Progenitor cell of endocrine pancreas (in vitro differentiated cells): Measurements from ENCODE around the gene ATP8A2. TPM values are rescaled to one million over a fixed set of nuclear protein-coding genes. Genes with fewer than 3 reads are reported as not detected.

Experiments
- DNase-seq: peaks from one replicate; pipeline ENCODE4 v3.0.0; 2021; ENCODE audit warnings: low spot score; ENCODE audit not compliant: unreplicated experiment
- H3K27ac Mint-ChIP-seq: 2 replicates; pipeline ENCODE4 v1.8.0; 2021; ENCODE audit warnings: mild to moderate bottlenecking, moderate library complexity, mixed read lengths
- H3K27me3 Mint-ChIP-seq: 2 replicates; pipeline ENCODE4 v1.8.0; 2021; ENCODE audit warnings: mixed read lengths
- H3K36me3 Mint-ChIP-seq: 2 replicates; pipeline ENCODE4 v1.8.0; 2022; ENCODE audit warnings: mixed read lengths; ENCODE audit not compliant: insufficient read depth
- H3K4me1 Mint-ChIP-seq: 2 replicates; pipeline ENCODE4 v1.8.0; 2021; ENCODE audit warnings: low read depth, mixed read lengths
- H3K4me3 Mint-ChIP-seq: 2 replicates; pipeline ENCODE4 v1.8.0; 2021; ENCODE audit warnings: low read depth, mild to moderate bottlenecking, moderate library complexity, mixed read lengths
- H3K9me3 Mint-ChIP-seq: 2 replicates; pipeline ENCODE4 v1.8.0; 2021; ENCODE audit warnings: low read depth, mixed read lengths
- total RNA-seq: library from RNA; stranded (reverse); gene quantifications from 2 replicates; pipeline ENCODE4 v1.2.1, GENCODE V29; 2021
- TF ChIP-seq, protein P1 (sequence below): fragments of 200-600 bp; sonication (generic); IDR thresholded peaks from one replicate; pipeline ENCODE4 v1.5.0; 2021; ENCODE audit warnings: antibody characterized with exemption, mild to moderate bottlenecking; ENCODE audit not compliant: unreplicated experiment

ATP8A2 gene
- total RNA-seq, 1 donor from 2014 or later, result 0.38 TPM

DNA sequence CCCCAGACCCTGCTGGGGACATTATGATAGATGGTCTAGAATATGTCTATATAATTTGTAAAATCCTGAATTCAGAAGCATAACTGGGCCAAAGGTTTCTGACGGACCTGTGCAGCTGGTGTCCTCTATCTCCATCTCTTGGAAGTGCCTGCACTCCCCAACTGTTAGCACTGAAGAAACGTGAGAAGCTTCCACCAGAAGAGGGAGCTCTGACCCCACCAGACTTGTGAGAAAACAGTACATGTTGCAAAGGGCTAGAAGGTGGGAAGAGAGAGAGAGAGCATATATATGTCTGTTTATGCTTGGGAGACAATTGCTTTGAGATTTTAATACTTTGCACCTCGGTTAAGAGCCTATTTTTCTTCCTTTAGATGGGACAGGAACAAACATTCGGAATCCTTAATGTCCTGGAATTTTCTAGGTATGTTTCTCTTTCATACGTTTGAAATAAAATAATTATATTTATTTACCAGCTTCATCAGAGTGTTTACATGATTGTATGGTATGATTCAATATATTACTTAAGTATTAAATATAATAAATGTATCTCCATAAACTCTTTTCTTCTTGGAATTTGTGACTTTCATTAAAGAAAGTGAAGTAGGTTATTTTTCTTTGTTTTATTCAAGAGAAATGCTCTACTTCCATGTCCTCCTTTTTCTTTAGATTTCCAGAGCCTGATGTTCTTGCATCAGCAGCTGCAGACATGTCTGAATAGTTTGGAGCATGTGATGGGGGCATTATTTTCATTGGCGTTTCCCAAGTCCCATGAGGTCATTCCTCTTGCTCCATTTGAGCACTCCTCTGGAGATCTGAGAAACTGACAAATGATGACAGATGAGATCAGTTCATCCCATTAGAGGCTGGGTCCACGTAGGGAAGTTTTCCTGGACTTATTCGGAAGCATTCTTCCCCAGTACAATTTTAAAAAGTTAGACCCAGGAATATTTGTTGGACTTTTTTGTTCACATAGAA, 202.9 kb downstream of the ATP8A2 start:
- no peaks in the 10 kb centered on the region for H3K36me3 Mint-ChIP-seq
- no peak overlapping the region for H3K27ac Mint-ChIP-seq
- no peak overlapping the region for H3K4me3 Mint-ChIP-seq
- H3K27me3 Mint-ChIP-seq, result peaks cover 23% of the 10 kb centered on the region
- no peaks in the 10 kb centered on the region for H3K9me3 Mint-ChIP-seq
- H3K4me1 Mint-ChIP-seq, result peaks cover 2% of the 10 kb centered on the region
- TF ChIP-seq, protein P1, sequence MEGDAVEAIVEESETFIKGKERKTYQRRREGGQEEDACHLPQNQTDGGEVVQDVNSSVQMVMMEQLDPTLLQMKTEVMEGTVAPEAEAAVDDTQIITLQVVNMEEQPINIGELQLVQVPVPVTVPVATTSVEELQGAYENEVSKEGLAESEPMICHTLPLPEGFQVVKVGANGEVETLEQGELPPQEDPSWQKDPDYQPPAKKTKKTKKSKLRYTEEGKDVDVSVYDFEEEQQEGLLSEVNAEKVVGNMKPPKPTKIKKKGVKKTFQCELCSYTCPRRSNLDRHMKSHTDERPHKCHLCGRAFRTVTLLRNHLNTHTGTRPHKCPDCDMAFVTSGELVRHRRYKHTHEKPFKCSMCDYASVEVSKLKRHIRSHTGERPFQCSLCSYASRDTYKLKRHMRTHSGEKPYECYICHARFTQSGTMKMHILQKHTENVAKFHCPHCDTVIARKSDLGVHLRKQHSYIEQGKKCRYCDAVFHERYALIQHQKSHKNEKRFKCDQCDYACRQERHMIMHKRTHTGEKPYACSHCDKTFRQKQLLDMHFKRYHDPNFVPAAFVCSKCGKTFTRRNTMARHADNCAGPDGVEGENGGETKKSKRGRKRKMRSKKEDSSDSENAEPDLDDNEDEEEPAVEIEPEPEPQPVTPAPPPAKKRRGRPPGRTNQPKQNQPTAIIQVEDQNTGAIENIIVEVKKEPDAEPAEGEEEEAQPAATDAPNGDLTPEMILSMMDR, result peak; percentile 91
- DNase-seq, result peak; percentile 82

DNA sequence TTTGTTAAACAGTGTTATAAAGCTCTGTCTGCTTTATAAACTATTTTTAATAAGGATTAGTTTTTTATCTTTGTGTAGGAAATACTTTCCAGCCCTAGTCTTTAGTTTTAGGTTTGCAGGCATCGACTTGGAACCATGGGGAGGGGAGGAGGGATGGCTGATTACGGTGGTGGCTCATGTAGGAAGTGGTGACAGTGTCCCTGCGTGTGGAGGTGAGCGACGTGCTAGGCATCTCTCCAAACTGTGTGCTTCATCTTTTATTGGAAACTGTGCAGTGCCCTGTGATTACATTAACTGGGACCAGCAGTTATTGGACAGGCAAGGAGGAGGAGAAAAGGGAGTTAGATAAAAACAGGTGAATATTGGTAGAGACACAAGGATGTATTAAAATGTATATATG, 203.8 kb downstream of the ATP8A2 start:
- peaks cover 3% of the 10 kb centered on the region for H3K4me1 Mint-ChIP-seq
- H3K27me3 Mint-ChIP-seq, result peaks cover 17% of the 10 kb centered on the region
- H3K27ac Mint-ChIP-seq, result no peak overlapping the region
- TF ChIP-seq, protein P1, result no peak
- no peaks in the 10 kb centered on the region for H3K9me3 Mint-ChIP-seq
- DNase-seq, result no peak
- H3K4me3 Mint-ChIP-seq, result no peak overlapping the region
- H3K36me3 Mint-ChIP-seq, result no peaks in the 10 kb centered on the region

DNA sequence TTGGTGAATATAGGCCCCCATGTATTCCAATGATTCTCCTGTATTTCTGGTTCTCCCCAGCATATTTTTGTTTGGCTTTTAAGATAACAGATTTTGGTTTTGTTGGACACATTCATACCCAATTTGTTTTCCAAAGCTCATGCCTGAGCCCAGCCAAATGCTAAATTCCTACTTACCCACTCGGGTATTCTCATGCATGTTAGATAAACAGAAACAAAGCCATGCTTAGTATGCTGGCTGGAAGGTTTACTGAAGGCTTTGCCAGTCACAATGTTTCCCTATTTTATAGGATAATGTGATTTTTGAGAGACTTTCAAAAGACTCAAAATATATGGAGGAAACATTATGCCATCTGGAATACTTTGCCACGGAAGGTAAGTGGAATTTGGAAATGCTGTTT, 206.8 kb downstream of the ATP8A2 start:
- H3K27me3 Mint-ChIP-seq, result peaks cover 14% of the 10 kb centered on the region
- TF ChIP-seq, protein P1, result no peak
- no peak overlapping the region for H3K4me3 Mint-ChIP-seq
- no peaks in the 10 kb centered on the region for H3K36me3 Mint-ChIP-seq
- H3K27ac Mint-ChIP-seq, result no peak overlapping the region
- H3K4me1 Mint-ChIP-seq, result peaks cover 3% of the 10 kb centered on the region
- no peaks in the 10 kb centered on the region for H3K9me3 Mint-ChIP-seq
- no peak for DNase-seq

DNA sequence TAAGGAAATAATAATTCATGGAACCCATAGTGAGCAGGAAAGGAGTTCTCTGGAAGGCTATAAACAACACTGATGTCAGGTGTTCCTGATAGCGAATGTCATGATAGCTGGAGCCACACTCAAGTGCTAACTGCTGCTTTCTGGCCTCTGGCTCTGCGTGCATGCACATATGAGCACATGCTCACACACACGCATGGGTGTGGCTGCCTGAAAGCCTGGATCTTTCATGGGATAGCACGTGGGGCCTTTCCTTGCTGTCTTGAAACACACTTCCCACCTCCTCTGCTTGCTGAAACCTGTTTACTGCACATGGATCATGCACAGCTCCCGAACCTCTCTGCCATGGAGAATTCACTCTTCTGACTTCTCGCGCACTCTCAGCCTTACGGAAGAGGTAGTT, 207.4 kb downstream of the ATP8A2 start:
- no peaks in the 10 kb centered on the region for H3K36me3 Mint-ChIP-seq
- H3K4me1 Mint-ChIP-seq, result peaks cover 3% of the 10 kb centered on the region
- DNase-seq, result no peak
- TF ChIP-seq, protein P1, result no peak
- H3K9me3 Mint-ChIP-seq, result no peaks in the 10 kb centered on the region
- no peak overlapping the region for H3K4me3 Mint-ChIP-seq
- H3K27me3 Mint-ChIP-seq, result peaks cover 10% of the 10 kb centered on the region
- H3K27ac Mint-ChIP-seq, result no peak overlapping the region

DNA sequence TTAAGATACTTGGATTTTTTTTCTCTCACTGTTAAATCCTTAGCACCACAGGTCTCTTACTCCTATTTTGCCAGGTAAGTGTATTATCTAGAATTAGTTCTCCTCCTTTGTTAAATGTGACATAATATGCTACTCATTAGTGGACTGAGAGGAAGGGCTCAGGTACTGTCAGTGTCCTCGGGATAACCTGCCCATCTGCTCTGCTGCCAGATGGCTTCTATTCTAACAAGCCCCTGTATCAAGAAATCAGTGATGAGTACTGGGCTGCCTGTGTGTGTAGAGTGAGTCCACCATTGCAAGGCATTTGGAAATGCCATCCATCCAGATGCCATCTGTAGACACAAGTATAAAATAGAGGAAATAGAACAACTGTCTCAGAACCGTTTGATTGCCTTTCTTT, 209.6 kb downstream of the ATP8A2 start:
- TF ChIP-seq, protein P1, result no peak
- Mint-ChIP-seq H3K27me3 (peaks cover 10% of the 10 kb centered on the region), H3K4me1 (peaks cover 1% of the 10 kb centered on the region), H3K27ac (no peak overlapping the region), H3K36me3 (no peaks in the 10 kb centered on the region), H3K4me3 (no peak overlapping the region), H3K9me3 (no peaks in the 10 kb centered on the region)
- no peak for DNase-seq
